ENCODE results near the gene DNAJC17.
A peak's percentile ranks its signal among the peaks of the same experiment; 100 is the strongest.

The DNAJC17 gene

DNA sequence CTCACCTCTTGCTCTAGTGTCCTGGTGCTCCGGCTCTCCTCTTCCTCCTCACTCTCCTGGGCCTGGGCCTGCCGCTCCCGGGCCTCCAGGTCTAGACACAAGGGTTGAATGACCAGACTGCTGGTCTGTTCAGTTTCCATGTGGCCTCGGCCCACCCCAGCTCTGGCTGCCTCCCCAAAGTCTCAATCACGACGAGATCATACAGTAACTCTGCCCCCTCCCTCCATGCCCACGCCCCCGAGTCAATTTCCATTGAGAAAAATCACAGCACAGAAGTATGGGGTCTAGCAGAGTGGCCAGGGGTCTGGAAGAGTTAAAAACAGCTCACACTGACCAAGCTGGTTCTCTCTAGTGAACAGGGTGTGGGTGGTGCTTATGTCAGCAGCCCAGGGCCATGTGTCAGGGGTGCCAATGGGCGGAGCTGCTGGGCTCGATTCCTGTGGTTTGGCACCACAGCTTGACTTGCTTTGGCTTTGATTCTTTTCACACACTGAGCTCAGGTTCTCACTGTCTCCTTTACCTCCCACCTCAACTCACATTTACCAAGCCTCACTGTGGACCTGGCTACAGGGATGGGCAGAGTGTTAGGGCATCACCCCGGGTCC is 30.6 kb downstream of the DNAJC17 start:
- Histone ChIP-seq H3K9ac (ENCODE audit: low read length in 5 of 5) (no peak overlapping the region), H3K27ac (ENCODE audit: low read depth, low read length) (no peak overlapping the region), H3K27me3 (ENCODE audit: control insufficient read depth in 5 of 5, insufficient read depth in 4 of 5, low read length in 5 of 5) (no peaks in the 10 kb centered on the region), H3K4me3 (ENCODE audit: low read depth in 1 of 5, low read length in 5 of 5) (no peak overlapping the region), H3K36me3 (ENCODE audit: control insufficient read depth in 5 of 5, insufficient read depth in 5 of 5, low read length in 5 of 5) (peaks cover 0 to 78% (median 63%) of the 10 kb centered on the region in 5 donors), H3K4me1 (ENCODE audit: control insufficient read depth in 5 of 5, insufficient read depth in 5 of 5, low read length in 5 of 5) (peaks cover 0 to 27% (median 21%) of the 10 kb centered on the region in 5 donors), H3K9me3 (ENCODE audit: control insufficient read depth in 5 of 5, low read length in 5 of 5) (no peaks in the 10 kb centered on the region)

DNA sequence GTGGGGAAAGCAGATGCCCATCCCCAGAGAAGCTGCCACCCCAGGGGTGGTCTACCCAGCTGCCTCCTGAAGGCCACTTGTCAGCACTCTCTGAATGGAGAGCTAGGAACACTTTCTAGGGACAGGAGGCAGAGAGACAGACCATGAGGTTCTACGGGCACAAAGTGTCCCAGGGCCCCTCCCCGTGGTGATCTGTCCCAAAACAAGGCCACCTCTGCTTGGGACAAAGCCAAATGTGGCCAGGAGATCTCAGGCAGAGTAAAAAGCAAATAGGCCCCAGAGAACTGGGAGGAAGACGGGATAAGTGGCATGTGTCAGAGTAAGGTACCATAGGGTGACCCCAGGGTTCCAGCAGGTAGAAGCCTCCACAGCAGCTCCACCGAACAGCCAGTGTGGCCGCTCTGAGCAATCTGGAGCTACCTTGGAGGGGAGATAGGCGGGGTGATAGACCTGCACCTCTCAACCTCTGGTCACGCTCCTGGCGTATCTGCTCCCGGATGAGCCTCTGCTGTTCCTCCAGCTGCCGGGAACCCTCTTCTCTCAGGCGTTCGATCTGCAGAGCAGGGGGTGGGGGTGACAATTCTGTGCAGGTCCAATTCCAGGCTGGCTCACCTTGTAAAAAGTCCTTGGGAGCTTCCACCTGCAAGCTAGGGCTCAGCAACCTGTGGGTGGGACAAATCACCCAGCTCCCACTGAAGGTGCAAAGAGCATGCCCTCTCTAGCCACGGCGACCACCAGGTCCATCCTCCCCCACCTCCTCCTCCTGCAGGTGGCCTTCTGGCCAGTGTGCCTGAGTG is 31.3 kb downstream of the DNAJC17 start:
- no peak overlapping the region for H3K9ac ChIP-seq (ENCODE audit: low read length in 5 of 5)
- no peak overlapping the region for H3K27ac ChIP-seq (ENCODE audit: low read depth, low read length)
- no peaks in the 10 kb centered on the region for H3K9me3 ChIP-seq (ENCODE audit: control insufficient read depth in 5 of 5, low read length in 5 of 5)
- no peaks in the 10 kb centered on the region for H3K27me3 ChIP-seq (ENCODE audit: control insufficient read depth in 5 of 5, insufficient read depth in 4 of 5, low read length in 5 of 5)
- H3K36me3 ChIP-seq (ENCODE audit: control insufficient read depth in 5 of 5, insufficient read depth in 5 of 5, low read length in 5 of 5), result peaks cover 0 to 82% (median 63%) of the 10 kb centered on the region in 5 donors
- H3K4me1 ChIP-seq (ENCODE audit: control insufficient read depth in 5 of 5, insufficient read depth in 5 of 5, low read length in 5 of 5), result peaks cover 0 to 34% (median 28%) of the 10 kb centered on the region in 5 donors
- H3K4me3 ChIP-seq (ENCODE audit: low read depth in 1 of 5, low read length in 5 of 5), result no peak overlapping the region

DNA sequence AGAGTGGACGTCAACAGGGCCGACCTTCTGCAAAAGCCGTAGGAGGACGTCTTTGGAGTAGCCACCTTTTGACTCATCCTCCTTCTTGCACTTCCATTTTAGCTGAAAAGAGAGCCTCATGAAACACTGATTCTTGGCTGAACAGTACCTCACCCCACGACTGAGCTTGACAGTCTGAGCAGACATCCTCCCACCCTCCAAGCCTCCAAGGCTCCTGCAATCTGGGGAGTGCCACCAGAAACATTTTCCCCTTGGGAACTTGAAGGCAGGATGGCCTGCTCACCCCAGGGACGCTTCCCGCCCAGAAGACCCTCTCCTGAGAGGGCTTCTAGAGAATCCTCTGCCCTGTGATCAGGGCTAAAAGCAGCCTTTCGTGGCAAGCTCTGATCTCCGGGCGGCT is 32.3 kb downstream of the DNAJC17 start:
- Histone ChIP-seq H3K36me3 (ENCODE audit: control insufficient read depth in 5 of 5, insufficient read depth in 5 of 5, low read length in 5 of 5) (peaks cover 0 to 81% (median 62%) of the 10 kb centered on the region in 5 donors), H3K27me3 (ENCODE audit: control insufficient read depth in 5 of 5, insufficient read depth in 4 of 5, low read length in 5 of 5) (no peaks in the 10 kb centered on the region)

DNA sequence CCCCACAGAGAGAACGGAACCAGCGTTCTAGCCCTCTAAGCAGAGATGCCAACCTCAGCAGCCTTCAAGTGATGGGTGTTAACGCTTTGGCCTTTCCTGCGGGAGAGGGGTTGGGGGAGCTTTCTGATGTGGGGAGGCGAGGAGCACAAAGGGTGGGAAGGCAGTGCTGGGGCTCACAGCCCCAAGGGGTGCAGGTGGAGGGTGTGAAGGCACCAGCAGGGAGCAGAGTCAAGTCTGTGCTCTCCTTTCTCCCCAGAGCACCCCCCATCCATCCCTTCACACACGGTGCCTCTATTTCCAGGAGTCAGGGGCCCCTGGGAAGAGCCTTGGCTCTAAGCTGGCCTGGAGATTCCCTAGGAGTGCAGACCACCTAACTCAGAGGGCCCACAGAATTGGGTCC is 33.4 kb downstream of the DNAJC17 start:
- Histone ChIP-seq H3K4me1 (ENCODE audit: control insufficient read depth in 5 of 5, insufficient read depth in 5 of 5, low read length in 5 of 5) (peaks cover 5 to 54% (median 48%) of the 10 kb centered on the region in 5 donors), H3K9me3 (ENCODE audit: control insufficient read depth in 5 of 5, low read length in 5 of 5) (no peaks in the 10 kb centered on the region), H3K4me3 (ENCODE audit: low read depth in 1 of 5, low read length in 5 of 5) (no peak overlapping the region), H3K27ac (ENCODE audit: low read depth, low read length) (no peak overlapping the region), H3K27me3 (ENCODE audit: control insufficient read depth in 5 of 5, insufficient read depth in 4 of 5, low read length in 5 of 5) (no peaks in the 10 kb centered on the region), H3K9ac (ENCODE audit: low read length in 5 of 5) (no peak overlapping the region), H3K36me3 (ENCODE audit: control insufficient read depth in 5 of 5, insufficient read depth in 5 of 5, low read length in 5 of 5) (peaks cover 0 to 70% (median 51%) of the 10 kb centered on the region in 5 donors)

More for the DNA sequence above, 32.3 kb downstream of the DNAJC17 start:
- H3K9ac ChIP-seq (ENCODE audit: low read length in 5 of 5), result no peak overlapping the region
- H3K27ac ChIP-seq (ENCODE audit: low read depth, low read length), result no peak overlapping the region
- no peak overlapping the region for H3K4me3 ChIP-seq (ENCODE audit: low read depth in 1 of 5, low read length in 5 of 5)
- H3K9me3 ChIP-seq (ENCODE audit: control insufficient read depth in 5 of 5, low read length in 5 of 5), result no peaks in the 10 kb centered on the region
- peaks cover 2 to 43% (median 37%) of the 10 kb centered on the region in 5 donors for H3K4me1 ChIP-seq (ENCODE audit: control insufficient read depth in 5 of 5, insufficient read depth in 5 of 5, low read length in 5 of 5)

DNA sequence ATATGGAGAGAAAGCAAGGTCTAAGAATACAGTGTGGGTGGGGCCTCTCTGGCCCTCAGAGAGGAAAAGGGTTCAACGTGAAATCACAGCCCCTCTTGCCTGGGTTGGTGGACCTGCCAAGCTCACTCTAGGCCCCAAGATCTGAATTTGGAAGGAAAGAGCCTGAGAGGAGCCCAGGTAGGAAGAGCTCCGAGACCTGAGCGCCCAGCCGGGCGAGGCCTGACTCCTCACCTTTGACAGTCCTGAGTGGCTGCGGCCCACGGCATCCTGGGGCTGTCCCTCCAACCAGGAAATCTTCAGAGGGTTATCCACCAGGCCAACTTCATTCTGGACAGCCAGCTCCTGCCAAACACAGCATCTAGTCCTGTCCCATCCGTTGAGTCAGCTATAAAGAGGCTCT is 33.8 kb downstream of the DNAJC17 start:
- no peaks in the 10 kb centered on the region for H3K9me3 ChIP-seq (ENCODE audit: control insufficient read depth in 5 of 5, low read length in 5 of 5)
- H3K27me3 ChIP-seq (ENCODE audit: control insufficient read depth in 5 of 5, insufficient read depth in 4 of 5, low read length in 5 of 5), result no peaks in the 10 kb centered on the region
- peaks cover 0 to 66% (median 46%) of the 10 kb centered on the region in 5 donors for H3K36me3 ChIP-seq (ENCODE audit: control insufficient read depth in 5 of 5, insufficient read depth in 5 of 5, low read length in 5 of 5)
- H3K9ac ChIP-seq (ENCODE audit: low read length in 5 of 5), result no peak overlapping the region
- H3K4me3 ChIP-seq (ENCODE audit: low read depth in 1 of 5, low read length in 5 of 5), result no peak overlapping the region
- H3K4me1 ChIP-seq (ENCODE audit: control insufficient read depth in 5 of 5, insufficient read depth in 5 of 5, low read length in 5 of 5), result peaks cover 6 to 58% (median 52%) of the 10 kb centered on the region in 5 donors
- peak overlapping the region; percentile 92 for H3K27ac ChIP-seq (ENCODE audit: low read depth, low read length)

DNA sequence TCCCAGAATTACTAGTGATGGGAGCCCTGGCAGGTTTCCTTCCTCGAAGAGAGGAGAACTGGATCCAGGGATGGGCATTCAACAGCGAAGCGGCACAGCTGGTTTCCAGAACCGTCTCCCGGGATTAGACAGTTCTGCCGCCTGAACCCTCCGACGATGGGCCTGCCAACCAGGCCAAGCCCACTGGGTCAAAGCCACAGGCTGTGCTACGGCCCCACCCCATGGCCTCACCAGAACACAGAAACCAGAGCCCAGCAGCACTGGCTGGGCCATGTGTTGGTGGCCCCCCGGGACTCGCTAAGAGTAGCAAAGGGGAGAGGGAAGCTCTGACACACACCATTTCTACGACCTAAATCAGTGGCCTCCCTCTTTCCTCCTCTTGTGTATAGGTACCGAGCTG is 35.3 kb downstream of the DNAJC17 start:
- no peaks in the 10 kb centered on the region for H3K27me3 ChIP-seq (ENCODE audit: control insufficient read depth in 5 of 5, insufficient read depth in 4 of 5, low read length in 5 of 5)
- H3K9me3 ChIP-seq (ENCODE audit: control insufficient read depth in 5 of 5, low read length in 5 of 5), result no peaks in the 10 kb centered on the region
- H3K4me3 ChIP-seq (ENCODE audit: low read depth in 1 of 5, low read length in 5 of 5), result no peak overlapping the region
- peaks cover 0 to 71% (median 51%) of the 10 kb centered on the region in 5 donors for H3K36me3 ChIP-seq (ENCODE audit: control insufficient read depth in 5 of 5, insufficient read depth in 5 of 5, low read length in 5 of 5)
- peak overlapping the region; percentile 92 for H3K27ac ChIP-seq (ENCODE audit: low read depth, low read length)
- H3K9ac ChIP-seq (ENCODE audit: low read length in 5 of 5), result peak overlapping the region in 1 of 5 donors; percentile 23
- peaks cover 6 to 69% (median 60%) of the 10 kb centered on the region in 5 donors for H3K4me1 ChIP-seq (ENCODE audit: control insufficient read depth in 5 of 5, insufficient read depth in 5 of 5, low read length in 5 of 5)

DNA sequence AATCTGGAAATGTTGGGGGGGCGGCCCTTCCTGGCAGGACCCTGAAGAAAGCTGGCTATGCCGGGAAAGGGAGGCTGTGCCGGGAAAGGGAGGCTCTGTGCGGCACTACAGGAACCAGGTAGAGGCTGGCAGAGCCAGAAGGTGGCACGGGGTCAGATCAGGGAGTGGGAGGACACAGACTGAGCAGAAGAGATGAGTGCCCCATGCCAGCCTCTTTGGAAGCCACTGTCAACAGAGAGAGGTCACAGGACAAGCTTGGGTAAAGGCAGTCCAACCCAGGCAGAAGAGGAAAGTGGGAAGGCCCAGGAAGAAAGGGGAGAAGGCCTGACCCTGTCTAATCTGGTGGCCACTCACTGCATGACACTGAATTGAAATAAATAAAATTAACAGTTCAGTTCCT is 36.0 kb downstream of the DNAJC17 start:
- Histone ChIP-seq H3K4me1 (ENCODE audit: control insufficient read depth in 5 of 5, insufficient read depth in 5 of 5, low read length in 5 of 5) (peaks cover 6 to 66% (median 58%) of the 10 kb centered on the region in 5 donors), H3K36me3 (ENCODE audit: control insufficient read depth in 5 of 5, insufficient read depth in 5 of 5, low read length in 5 of 5) (peaks cover 0 to 65% (median 46%) of the 10 kb centered on the region in 5 donors), H3K27ac (ENCODE audit: low read depth, low read length) (peak overlapping the region; percentile 64), H3K9me3 (ENCODE audit: control insufficient read depth in 5 of 5, low read length in 5 of 5) (no peaks in the 10 kb centered on the region), H3K27me3 (ENCODE audit: control insufficient read depth in 5 of 5, insufficient read depth in 4 of 5, low read length in 5 of 5) (no peaks in the 10 kb centered on the region), H3K4me3 (ENCODE audit: low read depth in 1 of 5, low read length in 5 of 5) (no peak overlapping the region), H3K9ac (ENCODE audit: low read length in 5 of 5) (peak overlapping the region in 2 of 5 donors; percentile 11 to 23)

DNA sequence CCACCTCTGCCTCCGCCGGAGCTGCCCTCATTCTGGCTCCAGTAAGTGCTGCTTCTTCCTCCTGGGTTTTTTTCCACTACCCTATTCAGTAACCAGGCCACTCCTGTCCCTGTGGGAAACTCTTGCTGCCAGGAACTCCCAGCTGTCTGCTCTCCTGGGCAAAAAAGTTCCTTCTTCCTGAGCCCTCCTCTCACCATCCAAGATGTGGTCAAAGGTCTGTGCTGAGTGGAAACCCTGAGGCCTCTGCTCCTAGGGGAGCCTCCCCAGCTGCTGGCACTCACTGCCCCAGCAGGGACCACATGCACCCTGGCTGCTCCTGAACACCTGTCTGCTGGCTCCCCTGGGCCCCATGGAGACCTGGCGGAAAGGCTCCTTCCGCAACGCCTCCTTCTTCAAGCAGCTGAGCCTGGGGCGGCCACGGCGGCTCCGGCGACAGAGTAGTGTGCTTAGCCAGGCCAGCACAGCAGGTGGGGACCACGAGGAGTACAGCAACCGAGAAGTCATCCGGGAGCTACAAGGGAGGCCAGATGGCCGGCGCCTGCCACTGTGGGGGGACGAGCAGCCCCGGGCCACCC is 37.0 kb downstream of the DNAJC17 start:
- peak overlapping the region in 2 of 5 donors; percentile 2 to 26 for H3K4me3 ChIP-seq (ENCODE audit: low read depth in 1 of 5, low read length in 5 of 5)
- H3K36me3 ChIP-seq (ENCODE audit: control insufficient read depth in 5 of 5, insufficient read depth in 5 of 5, low read length in 5 of 5), result peaks cover 0 to 55% (median 36%) of the 10 kb centered on the region in 5 donors
- H3K4me1 ChIP-seq (ENCODE audit: control insufficient read depth in 5 of 5, insufficient read depth in 5 of 5, low read length in 5 of 5), result peaks cover 6 to 71% (median 67%) of the 10 kb centered on the region in 5 donors
- H3K27me3 ChIP-seq (ENCODE audit: control insufficient read depth in 5 of 5, insufficient read depth in 4 of 5, low read length in 5 of 5), result no peaks in the 10 kb centered on the region
- H3K9ac ChIP-seq (ENCODE audit: low read length in 5 of 5), result peak overlapping the region in 3 of 5 donors; percentile 16 to 48 (median 37)
- H3K9me3 ChIP-seq (ENCODE audit: control insufficient read depth in 5 of 5, low read length in 5 of 5), result no peaks in the 10 kb centered on the region
- H3K27ac ChIP-seq (ENCODE audit: low read depth, low read length), result peak overlapping the region; percentile 64

DNA sequence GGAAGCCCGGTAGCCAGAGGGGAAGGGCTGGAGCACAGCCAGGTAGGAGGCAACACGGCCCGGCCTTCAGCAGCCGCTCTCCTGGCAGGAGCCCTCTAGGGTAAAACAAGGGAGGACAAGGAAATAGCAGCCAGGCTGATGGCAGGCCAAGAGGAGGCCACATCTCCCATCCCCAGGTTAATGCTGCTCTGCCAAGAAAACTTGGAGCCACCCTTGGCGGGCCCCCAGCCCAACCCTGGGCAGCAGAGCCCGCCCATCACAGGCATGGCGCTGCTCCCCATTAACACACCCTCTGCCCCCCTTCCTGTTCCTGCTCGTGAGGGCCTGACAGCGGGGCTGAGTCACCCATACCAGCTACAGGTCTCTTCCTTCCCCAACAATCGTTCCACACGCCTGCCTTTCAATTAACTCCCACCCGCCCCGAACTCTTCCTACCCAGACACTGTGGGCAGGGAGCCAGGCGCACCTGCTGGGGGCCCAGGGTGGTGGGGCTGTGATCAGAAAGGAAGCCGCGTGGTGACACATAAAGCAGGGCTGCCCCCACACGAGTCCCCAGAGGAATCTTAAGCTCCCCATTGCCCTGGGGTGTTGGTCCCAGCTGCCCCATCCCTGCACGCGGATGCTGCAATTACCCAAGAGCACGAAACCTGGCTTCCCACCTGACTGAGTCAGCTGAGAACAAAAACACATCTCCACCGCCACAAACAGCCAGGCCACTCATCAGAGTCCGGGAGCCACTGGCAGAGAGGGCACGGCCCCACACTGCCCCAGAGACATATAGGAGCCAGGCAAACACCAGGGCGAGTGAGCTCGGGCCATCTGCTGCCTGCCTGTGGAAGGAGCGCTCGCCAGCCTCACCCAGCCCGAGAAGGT is 37.8 kb downstream of the DNAJC17 start, which contains the start of gene C15orf62:
TSS of gene C15orf62 (plus strand) at position 707 of the 873 bp plus-strand sequence. CDS start 516 bp downstream, outside the sequence.
- H3K27me3 ChIP-seq (ENCODE audit: control insufficient read depth in 5 of 5, insufficient read depth in 4 of 5, low read length in 5 of 5), result no peaks in the 10 kb centered on the region
- H3K27ac ChIP-seq (ENCODE audit: low read depth, low read length), result peak within 1 kb of the TSS; percentile 64
- peak within 1 kb of the TSS in 2 of 5 donors; percentile 2 to 26 for H3K4me3 ChIP-seq (ENCODE audit: low read depth in 1 of 5, low read length in 5 of 5)
- H3K9ac ChIP-seq (ENCODE audit: low read length in 5 of 5), result peak within 1 kb of the TSS in 3 of 5 donors; percentile 16 to 48 (median 47)
- peaks cover 11 to 79% (median 74%) of the 10 kb centered on the region in 5 donors for H3K4me1 ChIP-seq (ENCODE audit: control insufficient read depth in 5 of 5, insufficient read depth in 5 of 5, low read length in 5 of 5)
- peaks cover 0 to 47% (median 28%) of the 10 kb centered on the region in 5 donors for H3K36me3 ChIP-seq (ENCODE audit: control insufficient read depth in 5 of 5, insufficient read depth in 5 of 5, low read length in 5 of 5)
- no peaks in the 10 kb centered on the region for H3K9me3 ChIP-seq (ENCODE audit: control insufficient read depth in 5 of 5, low read length in 5 of 5)
